ENCODE data around the gene ITIH4.

ITIH4 gene

GRCh38 chr3:52801839-52802238, 28.6 kb downstream of the ITIH4 start:
- DNase-seq (ENCODE audit: low read depth in 2 of 3, low spot score in 2 of 3) = no peak

GRCh38 chr3:52800079-52800478, 30.4 kb downstream of the ITIH4 start:
- DNase-seq (ENCODE audit: low read depth in 2 of 3, low spot score in 2 of 3) = no peak

- no peak for DNase-seq (ENCODE audit: low read depth in 2 of 3, low spot score in 2 of 3)
Observed at GRCh38 chr3:52798978-52799476, 31.4 kb downstream of the ITIH4 start.

- DNase-seq (ENCODE audit: low read depth in 2 of 3, low spot score in 2 of 3) = no peak
Observed at GRCh38 chr3:52798376-52798977, 32.0 kb downstream of the ITIH4 start.

- no peak for DNase-seq (ENCODE audit: low read depth in 2 of 3, low spot score in 2 of 3)
Observed at GRCh38 chr3:52796411-52796810, 34.1 kb downstream of the ITIH4 start.

GRCh38 chr3:52795298-52795900, 35.1 kb downstream of the ITIH4 start:
- no peak for DNase-seq (ENCODE audit: low read depth in 2 of 3, low spot score in 2 of 3)

- DNase-seq (ENCODE audit: low read depth in 2 of 3, low spot score in 2 of 3) = no peak
Observed at GRCh38 chr3:52794612-52795099, 35.8 kb downstream of the ITIH4 start, which contains the start of gene ITIH3. ITIH3 (plus strand) TSS chr3:52794796; CDS start chr3:52794804, 8 bp downstream.

GRCh38 chr3:52793702-52794611, 36.5 kb downstream of the ITIH4 start:
- DNase-seq (ENCODE audit: low read depth in 2 of 3, low spot score in 2 of 3) = no peak

- no peak for DNase-seq (ENCODE audit: low read depth in 2 of 3, low spot score in 2 of 3)
Observed at GRCh38 chr3:52792961-52793695, 37.3 kb downstream of the ITIH4 start.

- no peak for DNase-seq (ENCODE audit: low read depth in 2 of 3, low spot score in 2 of 3)
Observed at GRCh38 chr3:52792413-52792812, 38.1 kb downstream of the ITIH4 start.

GRCh38 chr3:52791928-52792327, 38.5 kb downstream of the ITIH4 start:
- no peak for DNase-seq (ENCODE audit: low read depth in 2 of 3, low spot score in 2 of 3)

- no peak for DNase-seq (ENCODE audit: low read depth in 2 of 3, low spot score in 2 of 3)
Observed at GRCh38 chr3:52791366-52791765, 39.1 kb downstream of the ITIH4 start.

- no peak for DNase-seq (ENCODE audit: low read depth in 2 of 3, low spot score in 2 of 3)
Observed at GRCh38 chr3:52790741-52791140, 39.7 kb downstream of the ITIH4 start.

GRCh38 chr3:52790337-52790736, 40.1 kb downstream of the ITIH4 start:
- DNase-seq (ENCODE audit: low read depth in 2 of 3, low spot score in 2 of 3) = no peak

- no peak for DNase-seq (ENCODE audit: low read depth in 2 of 3, low spot score in 2 of 3)
Observed at GRCh38 chr3:52789746-52790040, 40.8 kb downstream of the ITIH4 start.

GRCh38 chr3:52788890-52789745, 41.4 kb downstream of the ITIH4 start:
- DNase-seq (ENCODE audit: low read depth in 2 of 3, low spot score in 2 of 3) = no peak

- no peak for DNase-seq (ENCODE audit: low read depth in 2 of 3, low spot score in 2 of 3)
Observed at GRCh38 chr3:52787672-52788625, 42.5 kb downstream of the ITIH4 start.

- DNase-seq (ENCODE audit: low read depth in 2 of 3, low spot score in 2 of 3) = no peak
Observed at GRCh38 chr3:52787246-52787645, 43.2 kb downstream of the ITIH4 start.
